IMR-90 (cell line): ENCODE measurements around the gene IGSF3. TPM values are rescaled to one million over a fixed set of nuclear protein-coding genes. Genes with fewer than 3 reads are reported as not detected.

Source experiments
- ATAC-seq: fragments of 200-7000 bp; cut with Tn5 transposase; 2 replicates; pipeline ENCODE4 v1.9.1; 2020; ENCODE audit warnings: low read depth, mild to moderate bottlenecking, moderate library complexity
- BruUV-seq: library from RNA; stranded (reverse); fragments of 400-500 nt; replicated peaks from 2 replicates; lab custom pipeline; 2021; lab: Mats Ljungman, UMichigan
- CTCF ChIA-PET: fragments of 300-600 bp; formaldehyde crosslinking; extraction: SDS; loops from one replicate; lab custom pipeline; 2021; ENCODE audit warnings: antibody characterized with exemption; lab: Yijun Ruan, JAX
- POLR2A ChIA-PET: fragments of 300-600 bp; sonication (Branson Sonifier 250); formaldehyde crosslinking; loops from one replicate; lab custom pipeline; 2022; ENCODE audit warnings: antibody characterized with exemption; ENCODE audit not compliant: unreplicated experiment; lab: Charles Lee
- DNase-seq: peaks from one replicate; pipeline ENCODE4 v3.0.0; 2013
- H2AFZ ChIP-seq: replicated peaks from 2 replicates; pipeline ENCODE3; 2013; ENCODE audit warnings: low read length, mild to moderate bottlenecking; ENCODE audit not compliant: poor library complexity
- H2AK5ac ChIP-seq: 2 replicates; pipeline ENCODE4 v1.6.1; 2013; ENCODE audit warnings: low read depth, low read length, inconsistent platforms
- H2AK9ac ChIP-seq: replicated peaks from 2 replicates; pipeline ENCODE3; 2013; ENCODE audit warnings: mild to moderate bottlenecking, low read depth, low read length, moderate library complexity; ENCODE audit not compliant: poor library complexity
- H2BK120ac ChIP-seq: 2 replicates; pipeline ENCODE4 v1.6.1; 2013; ENCODE audit warnings: low read depth, low read length, inconsistent platforms
- H2BK15ac ChIP-seq: 3 replicates; pipeline ENCODE4 v1.6.1; 2013; ENCODE audit warnings: low read depth, low read length, inconsistent platforms
- H2BK20ac ChIP-seq: 2 replicates; pipeline ENCODE4 v1.6.1; 2013; ENCODE audit warnings: low read depth, mild to moderate bottlenecking, inconsistent platforms, low read length, moderate library complexity
- H2BK5ac ChIP-seq: 2 replicates; pipeline ENCODE4 v1.6.1; 2013; ENCODE audit warnings: mild to moderate bottlenecking, low read depth, low read length, inconsistent platforms; ENCODE audit not compliant: poor library complexity, severe bottlenecking
- H3K14ac ChIP-seq: replicated peaks from 2 replicates; pipeline ENCODE4 v1.6.1; 2013; ENCODE audit warnings: low read depth, low read length, inconsistent platforms
- H3K18ac ChIP-seq: 2 replicates; pipeline ENCODE4 v1.6.1; 2013; ENCODE audit warnings: low read depth, low read length, control low read depth
- H3K23ac ChIP-seq: 2 replicates; pipeline ENCODE4 v1.6.1; 2013; ENCODE audit warnings: low read depth, low read length, inconsistent platforms
- H3K27ac ChIP-seq: 2 replicates; pipeline ENCODE4 v1.5.1; 2013; ENCODE audit warnings: mild to moderate bottlenecking, control low read depth, low read length; ENCODE audit not compliant: insufficient read depth
- H3K27me3 ChIP-seq: 2 replicates; pipeline ENCODE4 v1.6.1; 2013; ENCODE audit warnings: low read length; ENCODE audit not compliant: control insufficient read depth, insufficient read depth
- H3K36me3 ChIP-seq: 2 replicates; pipeline ENCODE4 v1.6.1; 2013; ENCODE audit warnings: low read length, mixed read lengths; ENCODE audit not compliant: control insufficient read depth, insufficient read depth
- H3K4ac ChIP-seq: 2 replicates; pipeline ENCODE4 v1.6.1; 2013; ENCODE audit warnings: low read depth, low read length, inconsistent platforms
- H3K4me1 ChIP-seq: 2 replicates; pipeline ENCODE4 v1.6.1; 2013; ENCODE audit warnings: low read length, mixed read lengths; ENCODE audit not compliant: control insufficient read depth, insufficient read depth
- H3K4me2 ChIP-seq: 2 replicates; pipeline ENCODE4 v1.6.1; 2013; ENCODE audit warnings: low read depth, mild to moderate bottlenecking, control low read depth, low read length, moderate library complexity
- H3K4me3 ChIP-seq: 2 replicates; pipeline ENCODE4 v1.5.1; 2013; ENCODE audit warnings: low read depth, mild to moderate bottlenecking, control low read depth, low read length, moderate library complexity; ENCODE audit not compliant: insufficient read depth
- H3K56ac ChIP-seq: 2 replicates; pipeline ENCODE4 v1.6.1; 2013; ENCODE audit warnings: low read length, inconsistent platforms; ENCODE audit not compliant: insufficient read depth; ENCODE audit errors: extremely low read depth
- H3K79me1 ChIP-seq, 2 experiments: 2 replicates each; pipeline ENCODE4 v1.6.1; 2013; ENCODE audit warnings: low read length in 2 of 2, inconsistent platforms in 1 of 2, low read depth in 1 of 2
- H3K9ac ChIP-seq: 2 replicates; pipeline ENCODE4 v1.6.1; 2013; ENCODE audit warnings: low read depth, low read length, control low read depth
- H3K9me1 ChIP-seq: 2 replicates; pipeline ENCODE4 v1.6.1; 2013; ENCODE audit warnings: low read length, inconsistent platforms; ENCODE audit not compliant: insufficient read depth
- H3K9me3 ChIP-seq: 2 replicates; pipeline ENCODE4 v1.6.1; 2013; ENCODE audit warnings: low read length; ENCODE audit not compliant: control insufficient read depth, insufficient read depth
- H4K20me1 ChIP-seq: 2 replicates; pipeline ENCODE4 v1.6.1; 2013; ENCODE audit warnings: low read length, inconsistent platforms; ENCODE audit not compliant: insufficient read depth
- H4K5ac ChIP-seq: 2 replicates; pipeline ENCODE4 v1.6.1; 2013; ENCODE audit warnings: mild to moderate bottlenecking, low read depth, low read length, control low read depth
- H4K8ac ChIP-seq, 2 experiments: 2 replicates each; pipeline ENCODE4 v1.6.1; 2013; ENCODE audit warnings: low read depth in 2 of 2, low read length in 2 of 2, control low read depth in 1 of 2, inconsistent platforms in 1 of 2
- H4K91ac ChIP-seq: 2 replicates; pipeline ENCODE4 v1.6.1; 2013; ENCODE audit warnings: low read depth, low read length, inconsistent platforms; ENCODE audit not compliant: insufficient read depth
- BHLHE40 ChIP-seq: fragments of 150-350 bp; IDR thresholded peaks from 2 replicates; pipeline ENCODE4 v1.6.1; 2016; ENCODE audit warnings: mild to moderate bottlenecking, low read depth, low read length
- CEBPB ChIP-seq: IDR thresholded peaks from 2 replicates; pipeline ENCODE4 v1.6.1; 2012; ENCODE audit warnings: low read depth, low read length, improper control_type of control experiment
- CTCF ChIP-seq: conservative IDR thresholded peaks from 2 replicates; pipeline ENCODE4 v1.5.1; 2012; ENCODE audit warnings: mild to moderate bottlenecking, low read depth, low read length, improper control_type of control experiment
- ELK1 ChIP-seq: fragments of 150-350 bp; IDR thresholded peaks from 2 replicates; pipeline ENCODE4 v1.6.1; 2016; ENCODE audit warnings: low read depth, mild to moderate bottlenecking, low read length, moderate library complexity, borderline replicate concordance
- FOS ChIP-seq: fragments of 150-350 bp; IDR thresholded peaks from 2 replicates; pipeline ENCODE4 v1.6.1; 2016; ENCODE audit warnings: low read depth, low read length
- MAFK ChIP-seq: IDR thresholded peaks from 2 replicates; pipeline ENCODE4 v1.6.1; 2012; ENCODE audit warnings: low read depth, low read length, improper control_type of control experiment
- MXI1 ChIP-seq: IDR thresholded peaks from 2 replicates; pipeline ENCODE4 v1.6.1; 2012; ENCODE audit warnings: low read depth, mild to moderate bottlenecking, low read length, moderate library complexity, borderline replicate concordance
- NFE2L2 ChIP-seq: fragments of 150-350 bp; IDR thresholded peaks from 2 replicates; pipeline ENCODE4 v1.6.1; 2016; ENCODE audit warnings: low read depth, mild to moderate bottlenecking, low read length
- POLR2A ChIP-seq: IDR thresholded peaks from 2 replicates; pipeline ENCODE4 v1.6.1; 2012; ENCODE audit warnings: mild to moderate bottlenecking, low read depth, low read length
- RAD21 ChIP-seq: IDR thresholded peaks from 2 replicates; pipeline ENCODE4 v1.6.1; 2012; ENCODE audit warnings: low read length, improper control_type of control experiment
- RFX5 ChIP-seq: IDR thresholded peaks from 2 replicates; pipeline ENCODE4 v1.8.0; 2012; ENCODE audit warnings: low read depth, mild to moderate bottlenecking, low read length, moderate library complexity
- SMC3 ChIP-seq: fragments of 150-350 bp; IDR thresholded peaks from 2 replicates; pipeline ENCODE4 v1.6.1; 2016; ENCODE audit warnings: low read depth, mild to moderate bottlenecking, antibody characterized with exemption, low read length, moderate library complexity
- USF2 ChIP-seq: fragments of 150-350 bp; IDR thresholded peaks from 2 replicates; pipeline ENCODE4 v1.6.1; 2017; ENCODE audit warnings: mild to moderate bottlenecking, antibody characterized with exemption, low read length, low read depth
- WGBS, 2 experiments: methylation state at CpG; one replicate each; pipeline versions ENCODE4 v1.1.5 to v1.1.7; 2013; ENCODE audit warnings: missing lambda C conversion rate in 2 of 2; ENCODE audit not compliant: insufficient read length in 1 of 2; ENCODE audit errors: extremely low coverage in 2 of 2; 5-methylcytosine and 5-hydroxymethylcytosine counted together
- dilution Hi-C: fragments of 300-500 bp; cut with HindIII; formaldehyde crosslinking; loops from one replicate; pipeline ENCODE4 v1.14.3; 2018; ENCODE audit warnings: low sequenced_read_pairs; ENCODE audit not compliant: unreplicated experiment
- in situ Hi-C: fragments of 300-500 bp; cut with MboI; formaldehyde crosslinking; loops from 3 replicates; pipeline ENCODE4 v1.14.3; 2019; ENCODE audit warnings: low sequenced_read_pairs, inconsistent platforms, mixed read lengths
- intact Hi-C: fragments of 100-400 bp; cut with micrococcal nuclease; formaldehyde crosslinking; loops from 2 replicates; pipeline ENCODE4 v1.10.0; 2022
- polyA plus RNA-seq, 3 experiments: library from polyadenylated mRNA; depleted of rRNA; stranded (reverse); fragments of >200 nt; gene quantifications; 2 replicates each; pipeline ENCODE4 v1.2.3, GENCODE V29; 2012; ENCODE audit warnings: low replicate concordance in 1 of 3
- total RNA-seq: library from RNA; depleted of rRNA; stranded (reverse); fragments of >200 nt; gene quantifications from 2 replicates; pipeline ENCODE4 v1.2.3, GENCODE V29; 2012

Gene IGSF3
- total and polyA plus RNA-seq, 2 of the 4 experiments (the other 2 are of a cell fraction): under 0.01 to 0.02 TPM

GRCh38 chr1:116565222-116565621, 102.3 kb downstream of the IGSF3 start (continued):
- no peak for TF ChIP-seq USF2
- no peak for TF ChIP-seq MAFK
- TF ChIP-seq CEBPB: no peak
- no peak for TF ChIP-seq FOS

GRCh38 chr1:116564426-116564825, 103.1 kb downstream of the IGSF3 start:
- no peaks in the 10 kb centered on the region for H3K9me1 ChIP-seq
- in situ Hi-C loops: no loop called here
- no peak overlapping the region for H3K23ac ChIP-seq
- H3K18ac ChIP-seq: no peak overlapping the region
- no peak overlapping the region for H2BK5ac ChIP-seq
- no peaks in the 10 kb centered on the region for H3K4me1 ChIP-seq
- no CpG with 5 or more reads among the region's 1 CpG for WGBS, 2 experiments
- ChIA-PET POLR2A (no interaction called here), CTCF (no interaction called here)
- no peak overlapping the region for H2BK120ac ChIP-seq
- H3K4ac ChIP-seq: no peak overlapping the region
- no peak overlapping the region for H2AFZ ChIP-seq
- H4K20me1 ChIP-seq: no peaks in the 10 kb centered on the region
- no peak overlapping the region for H3K27ac ChIP-seq
- intact Hi-C loops: no loop called here
- H3K56ac ChIP-seq: no peak overlapping the region
- H3K36me3 ChIP-seq: no peaks in the 10 kb centered on the region
- no peak overlapping the region for H2AK5ac ChIP-seq
- DNase-seq (no peak), ATAC-seq (no peak)
- H3K79me1 ChIP-seq: 0 out of 4 replicates have a peak, but pooled peaks cover 0 to 2% of the 10 kb centered on the region in 2 experiments
- dilution Hi-C loops: no loop called here
- H3K9me3 ChIP-seq: no peaks in the 10 kb centered on the region
- H3K4me3 ChIP-seq: no peak overlapping the region
- no peak overlapping the region for H4K91ac ChIP-seq
- H2BK20ac ChIP-seq: no peak overlapping the region
- H4K8ac ChIP-seq: no peak overlapping the region
- H3K27me3 ChIP-seq: no peaks in the 10 kb centered on the region
- no peak overlapping the region for H2BK15ac ChIP-seq
- H4K5ac ChIP-seq: no peak overlapping the region
- H2AK9ac ChIP-seq: no peak overlapping the region
- no peak overlapping the region for H3K4me2 ChIP-seq
- no peak overlapping the region for H3K9ac ChIP-seq
- H3K14ac ChIP-seq: no peak overlapping the region
- BruUV-seq: no TSS peak
- no peak for TF ChIP-seq RFX5
- no peak for TF ChIP-seq ELK1
- TF ChIP-seq POLR2A: no peak
- TF ChIP-seq NFE2L2: no peak
- TF ChIP-seq MAFK: no peak
- TF ChIP-seq BHLHE40: no peak
- TF ChIP-seq MXI1: no peak
- no peak for TF ChIP-seq CEBPB
- no peak for TF ChIP-seq USF2
- no peak for TF ChIP-seq RAD21
- TF ChIP-seq SMC3: no peak
- no peak for TF ChIP-seq CTCF
